SK-N-MC (cell line): ENCODE data around the gene RIMS3.

Experiments used
- EZH2 ChIP-seq: fragments of 200-600 bp; sonication (generic); IDR thresholded peaks from one replicate; pipeline ENCODE4 v1.6.1; 2017; ENCODE audit warnings: antibody characterized with exemption
- FOXP2 ChIP-seq: optimal IDR thresholded peaks from 2 replicates; pipeline ENCODE3; 2011; ENCODE audit warnings: mild to moderate bottlenecking, moderate library complexity; ENCODE audit not compliant: insufficient read depth; ENCODE audit errors: extremely low read length, control extremely low read depth

- no peak for TF ChIP-seq EZH2
- TF ChIP-seq FOXP2 = no peak
Measured at GRCh38 chr1:40638097-40639036, 27.1 kb downstream of the RIMS3 start.
